HG02571 (cell line): ENCODE measurements around the gene PLEKHJ1.

Source experiments
- ATAC-seq: cut with Tn5 transposase; IDR thresholded peaks from one replicate; pipeline ENCODE4 v1.9.1; 2021; ENCODE audit warnings: mild to moderate bottlenecking, moderate library complexity; ENCODE audit not compliant: unreplicated experiment

The PLEKHJ1 gene

GRCh38 chr19:2224754-2225349, 11.3 kb downstream of the PLEKHJ1 start:
- no peak for ATAC-seq

- ATAC-seq, result no peak
Measured at GRCh38 chr19:2223959-2224358, 12.2 kb downstream of the PLEKHJ1 start.

DNA sequence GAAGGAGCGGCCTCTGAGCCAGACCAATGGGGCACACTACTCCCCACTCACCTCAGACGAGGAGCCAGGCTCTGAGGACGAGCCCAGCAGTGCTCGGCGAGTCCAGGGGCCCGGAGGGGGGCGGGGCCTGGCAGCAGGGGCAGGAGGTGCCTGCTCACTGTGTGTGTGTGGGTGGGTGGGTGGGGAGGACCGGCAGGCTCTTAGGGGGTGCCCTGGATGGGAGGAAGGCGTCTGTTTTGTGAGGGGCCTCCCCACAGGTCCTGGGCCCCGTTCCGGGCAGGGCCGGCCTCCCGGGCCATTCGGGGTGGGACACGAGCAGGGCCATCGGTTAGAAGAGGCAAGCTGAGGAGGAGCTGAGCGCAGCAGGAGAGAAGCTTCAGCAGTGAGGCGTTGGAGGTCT, 12.7 kb downstream of the PLEKHJ1 start:
- no peak for ATAC-seq

GRCh38 chr19:2221918-2222317, 14.2 kb downstream of the PLEKHJ1 start:
- ATAC-seq, result no peak

DNA sequence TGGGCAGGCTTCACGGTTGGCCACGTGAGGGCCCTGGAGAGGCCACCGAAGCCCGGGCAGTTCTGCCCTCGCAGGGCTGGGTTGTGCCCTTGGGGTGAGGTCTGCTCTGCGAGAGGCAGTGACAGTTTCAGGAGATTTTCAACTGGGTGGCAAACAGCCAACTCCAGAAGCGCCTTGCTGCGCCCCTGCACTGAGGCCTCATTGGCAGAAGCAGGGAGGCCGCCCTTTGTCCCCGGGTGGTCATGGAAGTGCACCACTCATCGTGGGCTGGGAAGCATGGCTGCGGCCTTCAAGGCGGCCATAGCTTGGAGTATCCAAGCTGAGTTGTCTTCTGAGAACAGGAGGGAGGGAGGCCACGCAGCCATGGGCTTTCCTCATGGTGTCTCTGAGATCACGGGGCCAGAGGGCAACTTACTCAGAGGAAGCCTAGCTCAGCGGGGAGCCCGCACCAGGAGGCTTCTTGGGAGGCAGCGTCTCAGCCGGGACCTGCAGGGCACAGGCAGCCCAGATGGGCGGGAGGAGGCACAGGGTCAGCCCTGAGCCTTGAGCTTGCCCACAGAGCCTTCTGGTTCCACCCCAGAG, 14.8 kb downstream of the PLEKHJ1 start:
- ATAC-seq, result no peak

- no peak for ATAC-seq
Measured at GRCh38 chr19:2219726-2220125, 16.4 kb downstream of the PLEKHJ1 start.

DNA sequence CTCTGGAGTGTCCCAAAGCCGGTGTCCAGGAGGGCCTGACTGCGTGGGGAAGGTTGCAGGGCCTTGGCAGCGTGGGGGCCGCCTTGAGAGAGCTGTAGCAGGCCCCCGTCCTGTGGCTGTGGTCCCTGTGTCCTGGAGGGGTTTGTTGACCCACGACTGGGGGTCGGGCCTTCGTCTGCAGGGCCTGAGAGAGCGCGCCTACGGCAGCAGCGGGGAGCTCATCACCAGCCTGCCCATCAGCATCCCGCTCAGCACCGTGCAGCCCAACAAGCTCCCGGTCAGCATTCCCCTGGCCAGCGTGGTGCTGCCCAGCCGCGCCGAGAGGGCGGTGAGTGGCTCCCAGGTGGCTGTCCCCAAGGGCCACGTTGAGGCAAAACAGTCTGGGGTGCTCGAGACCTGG, 18.5 kb downstream of the PLEKHJ1 start:
- ATAC-seq, result no peak

GRCh38 chr19:2216361-2217225, 19.5 kb downstream of the PLEKHJ1 start:
- ATAC-seq, result no peak

- ATAC-seq, result no peak
Measured at GRCh38 chr19:2215281-2215751, 20.8 kb downstream of the PLEKHJ1 start.

GRCh38 chr19:2214251-2214650, 21.9 kb downstream of the PLEKHJ1 start:
- ATAC-seq, result no peak

DNA sequence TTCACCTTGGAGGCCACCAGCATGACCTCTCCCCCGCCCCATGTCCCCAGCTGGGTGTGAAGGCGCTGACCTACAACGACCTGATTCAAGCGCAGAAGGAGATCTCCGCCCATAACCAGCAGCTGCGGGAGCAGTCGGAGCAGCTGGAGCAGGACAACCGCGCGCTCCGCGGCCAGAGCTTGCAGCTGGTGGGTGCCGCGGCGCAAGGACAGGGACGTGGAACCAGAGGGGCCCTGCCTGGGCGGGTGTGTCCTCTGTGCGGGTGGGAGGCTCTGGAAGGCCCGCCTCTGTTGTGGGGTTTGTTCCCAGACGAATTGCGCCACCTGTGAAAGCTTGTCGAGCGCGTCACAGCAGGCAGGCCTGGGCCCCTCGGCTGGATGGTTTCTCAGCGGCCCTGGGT, 22.3 kb downstream of the PLEKHJ1 start:
- ATAC-seq, result no peak

DNA sequence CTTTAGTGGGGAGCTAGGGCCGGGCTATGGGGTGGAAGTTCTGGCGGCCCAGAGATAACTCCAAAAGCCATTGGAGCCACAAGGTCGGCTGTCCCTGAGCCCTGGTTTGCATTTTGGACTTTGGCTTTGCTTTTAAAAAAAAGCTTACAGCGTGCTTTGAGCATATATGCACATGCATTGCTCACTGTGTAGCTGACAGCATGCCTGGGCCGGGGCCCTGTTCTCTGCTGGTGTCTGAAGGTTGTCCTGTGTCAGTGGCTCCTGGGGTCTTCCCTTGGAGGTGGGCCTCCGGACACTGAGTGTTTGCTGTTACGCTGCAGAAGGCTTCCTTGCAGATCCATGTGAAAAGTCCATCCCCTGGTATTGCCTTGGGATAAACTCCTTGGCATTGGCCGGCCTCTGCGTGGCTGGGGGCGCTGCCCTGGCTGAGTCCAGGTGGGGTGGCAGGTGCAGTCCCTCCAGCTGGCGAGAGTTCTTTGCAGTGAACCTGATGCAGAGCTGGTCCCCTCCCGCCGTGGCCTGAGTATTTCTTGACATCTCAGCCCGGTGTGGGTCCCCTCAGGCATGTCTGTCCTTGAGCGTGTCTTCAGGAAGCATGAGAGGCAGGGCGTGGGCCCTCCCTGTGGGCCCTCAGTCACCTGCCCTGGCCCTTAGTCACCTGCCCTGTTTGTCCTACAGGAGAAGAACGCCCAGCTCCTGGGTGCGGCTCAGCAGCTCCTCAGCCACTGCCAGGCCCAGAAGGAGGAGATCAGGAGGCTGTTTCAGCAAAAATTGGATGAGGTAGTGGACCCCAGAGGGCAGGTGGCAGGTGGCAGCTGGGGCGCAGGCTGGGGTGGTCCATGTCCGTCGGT, 23.0 kb downstream of the PLEKHJ1 start:
- no peak for ATAC-seq

- no peak for ATAC-seq
Measured at GRCh38 chr19:2210987-2211740, 25.0 kb downstream of the PLEKHJ1 start.

DNA sequence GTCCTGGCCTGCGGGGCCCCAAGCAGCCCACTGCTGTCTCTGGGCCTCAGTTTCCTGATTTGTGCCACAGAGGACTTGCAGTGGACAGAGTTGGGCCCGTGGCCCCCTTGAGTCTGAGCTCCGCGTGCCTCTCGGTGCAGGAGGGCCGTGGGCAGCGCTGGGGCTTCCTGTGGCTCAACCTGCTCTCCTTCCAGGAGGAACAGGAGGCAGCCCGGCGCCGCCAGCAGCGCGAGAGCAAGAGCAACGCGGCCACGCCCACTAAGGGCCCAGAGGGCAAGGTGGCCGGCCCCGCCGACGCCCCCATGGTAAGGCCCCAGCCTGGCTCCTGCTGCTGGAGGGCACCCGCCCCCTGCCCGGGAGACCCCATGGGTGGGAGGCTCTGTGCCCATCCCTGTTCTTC, 25.9 kb downstream of the PLEKHJ1 start:
- no peak for ATAC-seq

- no peak for ATAC-seq
Measured at GRCh38 chr19:2209408-2209807, 26.7 kb downstream of the PLEKHJ1 start.

- ATAC-seq, result no peak
Measured at GRCh38 chr19:2208975-2209374, 27.2 kb downstream of the PLEKHJ1 start.

GRCh38 chr19:2207991-2208860, 27.9 kb downstream of the PLEKHJ1 start:
- ATAC-seq, result no peak

- ATAC-seq, result no peak
Measured at GRCh38 chr19:2207008-2207407, 29.1 kb downstream of the PLEKHJ1 start.

DNA sequence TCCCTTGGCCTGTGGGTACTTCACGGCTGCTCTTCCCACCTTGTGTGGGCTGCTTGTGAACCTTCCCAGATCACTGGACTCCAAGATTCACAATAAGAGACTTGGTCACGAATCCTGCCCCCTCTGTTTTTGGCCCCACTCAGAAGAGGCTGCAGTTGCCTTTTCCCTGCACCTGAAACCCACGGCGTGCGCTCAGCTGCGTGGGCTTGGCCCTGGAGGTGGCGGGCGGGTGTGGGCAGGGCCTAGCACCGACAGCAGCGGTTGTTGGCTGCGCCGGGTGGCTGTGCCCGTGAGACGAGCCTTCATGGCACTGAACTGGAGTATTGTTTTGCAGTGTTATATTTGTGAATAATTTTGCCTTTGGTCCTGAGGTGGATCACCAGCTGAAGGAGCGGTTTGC, 33.8 kb downstream of the PLEKHJ1 start:
- no peak for ATAC-seq
